Fibroblast of lung (primary cell): ENCODE measurements around the gene HECW1.

ENCODE experiments used
- EZH2 ChIP-seq: IDR thresholded peaks from 2 replicates; pipeline ENCODE4 v1.5.1; 2012; ENCODE audit warnings: low read length, control low read depth, mild to moderate bottlenecking; ENCODE audit errors: missing control alignments
- TF ChIP-seq, protein P1 (sequence below), 2 donors: IDR thresholded peaks in 1 of 2; conservative IDR thresholded peaks in 1 of 2; 1 replicate in 1 of 2; 2 replicates in 1 of 2; pipeline ENCODE4 v1.5.1; 2011 to 2012; ENCODE audit warnings: low read length in 2 of 2, control low read depth in 1 of 2, inconsistent platforms in 1 of 2, low read depth in 1 of 2, mild to moderate bottlenecking in 1 of 2

DNA sequence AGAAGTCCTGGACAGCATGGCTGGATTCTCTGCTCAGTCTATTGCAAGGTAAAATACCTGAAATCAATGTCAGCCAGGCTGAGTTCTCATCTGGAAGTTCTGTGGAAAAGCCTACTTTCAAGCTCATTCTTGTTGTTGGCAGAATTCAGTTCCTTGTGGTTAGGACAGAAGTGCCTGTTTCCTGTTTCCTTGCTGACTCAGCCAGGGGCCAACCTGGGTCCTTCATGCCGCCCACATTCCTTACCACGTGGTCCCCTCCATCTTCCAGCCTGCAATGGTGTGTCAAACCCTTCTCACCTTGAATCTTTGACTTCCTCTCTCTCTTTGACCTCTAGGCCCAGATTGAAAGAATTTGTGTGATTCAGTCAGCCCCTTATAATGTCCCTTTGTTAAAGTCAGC is 273.4 kb downstream of the HECW1 start:
- TF ChIP-seq, protein P1, sequence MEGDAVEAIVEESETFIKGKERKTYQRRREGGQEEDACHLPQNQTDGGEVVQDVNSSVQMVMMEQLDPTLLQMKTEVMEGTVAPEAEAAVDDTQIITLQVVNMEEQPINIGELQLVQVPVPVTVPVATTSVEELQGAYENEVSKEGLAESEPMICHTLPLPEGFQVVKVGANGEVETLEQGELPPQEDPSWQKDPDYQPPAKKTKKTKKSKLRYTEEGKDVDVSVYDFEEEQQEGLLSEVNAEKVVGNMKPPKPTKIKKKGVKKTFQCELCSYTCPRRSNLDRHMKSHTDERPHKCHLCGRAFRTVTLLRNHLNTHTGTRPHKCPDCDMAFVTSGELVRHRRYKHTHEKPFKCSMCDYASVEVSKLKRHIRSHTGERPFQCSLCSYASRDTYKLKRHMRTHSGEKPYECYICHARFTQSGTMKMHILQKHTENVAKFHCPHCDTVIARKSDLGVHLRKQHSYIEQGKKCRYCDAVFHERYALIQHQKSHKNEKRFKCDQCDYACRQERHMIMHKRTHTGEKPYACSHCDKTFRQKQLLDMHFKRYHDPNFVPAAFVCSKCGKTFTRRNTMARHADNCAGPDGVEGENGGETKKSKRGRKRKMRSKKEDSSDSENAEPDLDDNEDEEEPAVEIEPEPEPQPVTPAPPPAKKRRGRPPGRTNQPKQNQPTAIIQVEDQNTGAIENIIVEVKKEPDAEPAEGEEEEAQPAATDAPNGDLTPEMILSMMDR (conservative IDR thresholded peaks at IDR 0.05 in 1 of 2, IDR thresholded peaks at IDR 0.05 in 1 of 2; ENCODE audit: low read depth in 1 of 2, low read length in 2 of 2) = no peak
- no peak for TF ChIP-seq EZH2
